Upper lobe of left lung (tissue), 4 donors: ENCODE results near the gene CERS6.

Experiments
- EP300 ChIP-seq, 4 donors: sonication (generic); formaldehyde crosslinking; IDR thresholded peaks; one replicate each; pipeline ENCODE4 v1.5.1; 2017; ENCODE audit warnings: antibody characterized with exemption in 4 of 4, control low read depth in 2 of 4
- POLR2A ChIP-seq, 4 donors: fragments of 450-650 bp; IDR thresholded peaks; one replicate each; pipeline ENCODE4 v1.5.1; 2016 to 2017; ENCODE audit warnings: antibody characterized with exemption in 4 of 4, mild to moderate bottlenecking in 2 of 4

DNA sequence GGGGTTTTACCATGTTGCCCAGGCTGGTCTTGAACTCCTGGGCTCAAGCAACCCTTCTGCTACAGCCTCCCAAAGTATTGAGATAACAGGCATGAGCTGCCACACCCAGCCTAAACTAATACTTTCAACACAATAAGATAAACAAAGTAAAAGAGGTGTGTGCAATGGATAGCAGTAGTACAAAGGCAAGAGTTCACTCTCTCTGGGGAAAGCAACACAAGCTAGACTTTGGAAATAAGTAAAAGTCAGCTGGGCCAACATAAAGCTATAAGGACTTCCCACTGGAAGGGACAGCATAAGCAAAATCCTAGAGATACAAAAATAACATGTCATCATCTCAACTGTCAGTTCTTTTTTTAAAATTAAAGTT is 341.2 kb downstream of the CERS6 start:
- TF ChIP-seq EP300 (IDR thresholded peaks at IDR 0.05) = no peak
- TF ChIP-seq POLR2A (IDR thresholded peaks at IDR 0.05) = no peak
